IMR-90 (cell line): ENCODE measurements around the gene LRIT1. TPM values are rescaled to one million over a fixed set of nuclear protein-coding genes. Genes with fewer than 3 reads are reported as not detected.

Source experiments
- ATAC-seq: fragments of 200-7000 bp; cut with Tn5 transposase; 2 replicates; pipeline ENCODE4 v1.9.1; 2020; ENCODE audit warnings: low read depth, mild to moderate bottlenecking, moderate library complexity
- BruUV-seq: library from RNA; stranded (reverse); fragments of 400-500 nt; replicated peaks from 2 replicates; lab custom pipeline; 2021; lab: Mats Ljungman, UMichigan
- CTCF ChIA-PET: fragments of 300-600 bp; formaldehyde crosslinking; extraction: SDS; loops from one replicate; lab custom pipeline; 2021; ENCODE audit warnings: antibody characterized with exemption; lab: Yijun Ruan, JAX
- POLR2A ChIA-PET: fragments of 300-600 bp; sonication (Branson Sonifier 250); formaldehyde crosslinking; loops from one replicate; lab custom pipeline; 2022; ENCODE audit warnings: antibody characterized with exemption; ENCODE audit not compliant: unreplicated experiment; lab: Charles Lee
- DNase-seq: peaks from one replicate; pipeline ENCODE4 v3.0.0; 2013
- H2AFZ ChIP-seq: replicated peaks from 2 replicates; pipeline ENCODE3; 2013; ENCODE audit warnings: low read length, mild to moderate bottlenecking; ENCODE audit not compliant: poor library complexity
- H2AK5ac ChIP-seq: 2 replicates; pipeline ENCODE4 v1.6.1; 2013; ENCODE audit warnings: low read depth, low read length, inconsistent platforms
- H2AK9ac ChIP-seq: replicated peaks from 2 replicates; pipeline ENCODE3; 2013; ENCODE audit warnings: mild to moderate bottlenecking, low read depth, low read length, moderate library complexity; ENCODE audit not compliant: poor library complexity
- H2BK120ac ChIP-seq: 2 replicates; pipeline ENCODE4 v1.6.1; 2013; ENCODE audit warnings: low read depth, low read length, inconsistent platforms
- H2BK15ac ChIP-seq: 3 replicates; pipeline ENCODE4 v1.6.1; 2013; ENCODE audit warnings: low read depth, low read length, inconsistent platforms
- H2BK20ac ChIP-seq: 2 replicates; pipeline ENCODE4 v1.6.1; 2013; ENCODE audit warnings: low read depth, mild to moderate bottlenecking, inconsistent platforms, low read length, moderate library complexity
- H2BK5ac ChIP-seq: 2 replicates; pipeline ENCODE4 v1.6.1; 2013; ENCODE audit warnings: mild to moderate bottlenecking, low read depth, low read length, inconsistent platforms; ENCODE audit not compliant: poor library complexity, severe bottlenecking
- H3K14ac ChIP-seq: replicated peaks from 2 replicates; pipeline ENCODE4 v1.6.1; 2013; ENCODE audit warnings: low read depth, low read length, inconsistent platforms
- H3K18ac ChIP-seq: 2 replicates; pipeline ENCODE4 v1.6.1; 2013; ENCODE audit warnings: low read depth, low read length, control low read depth
- H3K23ac ChIP-seq: 2 replicates; pipeline ENCODE4 v1.6.1; 2013; ENCODE audit warnings: low read depth, low read length, inconsistent platforms
- H3K27ac ChIP-seq: 2 replicates; pipeline ENCODE4 v1.5.1; 2013; ENCODE audit warnings: mild to moderate bottlenecking, control low read depth, low read length; ENCODE audit not compliant: insufficient read depth
- H3K27me3 ChIP-seq: 2 replicates; pipeline ENCODE4 v1.6.1; 2013; ENCODE audit warnings: low read length; ENCODE audit not compliant: control insufficient read depth, insufficient read depth
- H3K36me3 ChIP-seq: 2 replicates; pipeline ENCODE4 v1.6.1; 2013; ENCODE audit warnings: low read length, mixed read lengths; ENCODE audit not compliant: control insufficient read depth, insufficient read depth
- H3K4ac ChIP-seq: 2 replicates; pipeline ENCODE4 v1.6.1; 2013; ENCODE audit warnings: low read depth, low read length, inconsistent platforms
- H3K4me1 ChIP-seq: 2 replicates; pipeline ENCODE4 v1.6.1; 2013; ENCODE audit warnings: low read length, mixed read lengths; ENCODE audit not compliant: control insufficient read depth, insufficient read depth
- H3K4me2 ChIP-seq: 2 replicates; pipeline ENCODE4 v1.6.1; 2013; ENCODE audit warnings: low read depth, mild to moderate bottlenecking, control low read depth, low read length, moderate library complexity
- H3K4me3 ChIP-seq: 2 replicates; pipeline ENCODE4 v1.5.1; 2013; ENCODE audit warnings: low read depth, mild to moderate bottlenecking, control low read depth, low read length, moderate library complexity; ENCODE audit not compliant: insufficient read depth
- H3K56ac ChIP-seq: 2 replicates; pipeline ENCODE4 v1.6.1; 2013; ENCODE audit warnings: low read length, inconsistent platforms; ENCODE audit not compliant: insufficient read depth; ENCODE audit errors: extremely low read depth
- H3K79me1 ChIP-seq, 2 experiments: 2 replicates each; pipeline ENCODE4 v1.6.1; 2013; ENCODE audit warnings: low read length in 2 of 2, inconsistent platforms in 1 of 2, low read depth in 1 of 2
- H3K9ac ChIP-seq: 2 replicates; pipeline ENCODE4 v1.6.1; 2013; ENCODE audit warnings: low read depth, low read length, control low read depth
- H3K9me1 ChIP-seq: 2 replicates; pipeline ENCODE4 v1.6.1; 2013; ENCODE audit warnings: low read length, inconsistent platforms; ENCODE audit not compliant: insufficient read depth
- H3K9me3 ChIP-seq: 2 replicates; pipeline ENCODE4 v1.6.1; 2013; ENCODE audit warnings: low read length; ENCODE audit not compliant: control insufficient read depth, insufficient read depth
- H4K20me1 ChIP-seq: 2 replicates; pipeline ENCODE4 v1.6.1; 2013; ENCODE audit warnings: low read length, inconsistent platforms; ENCODE audit not compliant: insufficient read depth
- H4K5ac ChIP-seq: 2 replicates; pipeline ENCODE4 v1.6.1; 2013; ENCODE audit warnings: mild to moderate bottlenecking, low read depth, low read length, control low read depth
- H4K8ac ChIP-seq, 2 experiments: 2 replicates each; pipeline ENCODE4 v1.6.1; 2013; ENCODE audit warnings: low read depth in 2 of 2, low read length in 2 of 2, control low read depth in 1 of 2, inconsistent platforms in 1 of 2
- H4K91ac ChIP-seq: 2 replicates; pipeline ENCODE4 v1.6.1; 2013; ENCODE audit warnings: low read depth, low read length, inconsistent platforms; ENCODE audit not compliant: insufficient read depth
- BHLHE40 ChIP-seq: fragments of 150-350 bp; IDR thresholded peaks from 2 replicates; pipeline ENCODE4 v1.6.1; 2016; ENCODE audit warnings: mild to moderate bottlenecking, low read depth, low read length
- CHD1 ChIP-seq: IDR thresholded peaks from 2 replicates; pipeline ENCODE4 v1.6.1; 2012; ENCODE audit warnings: low read depth, low read length, improper control_type of control experiment
- FOS ChIP-seq: fragments of 150-350 bp; IDR thresholded peaks from 2 replicates; pipeline ENCODE4 v1.6.1; 2016; ENCODE audit warnings: low read depth, low read length
- MAFK ChIP-seq: IDR thresholded peaks from 2 replicates; pipeline ENCODE4 v1.6.1; 2012; ENCODE audit warnings: low read depth, low read length, improper control_type of control experiment
- MAZ ChIP-seq: IDR thresholded peaks from 2 replicates; pipeline ENCODE4 v1.6.1; 2012; ENCODE audit warnings: low read depth, mild to moderate bottlenecking, low read length, improper control_type of control experiment, moderate library complexity, borderline replicate concordance
- MXI1 ChIP-seq: IDR thresholded peaks from 2 replicates; pipeline ENCODE4 v1.6.1; 2012; ENCODE audit warnings: low read depth, mild to moderate bottlenecking, low read length, moderate library complexity, borderline replicate concordance
- NFE2L2 ChIP-seq: fragments of 150-350 bp; IDR thresholded peaks from 2 replicates; pipeline ENCODE4 v1.6.1; 2016; ENCODE audit warnings: low read depth, mild to moderate bottlenecking, low read length
- POLR2A ChIP-seq: IDR thresholded peaks from 2 replicates; pipeline ENCODE4 v1.6.1; 2012; ENCODE audit warnings: mild to moderate bottlenecking, low read depth, low read length
- RAD21 ChIP-seq: IDR thresholded peaks from 2 replicates; pipeline ENCODE4 v1.6.1; 2012; ENCODE audit warnings: low read length, improper control_type of control experiment
- RCOR1 ChIP-seq: IDR thresholded peaks from 2 replicates; pipeline ENCODE4 v1.6.1; 2012; ENCODE audit warnings: mild to moderate bottlenecking, low read length, improper control_type of control experiment; ENCODE audit not compliant: insufficient replicate concordance
- RFX5 ChIP-seq: IDR thresholded peaks from 2 replicates; pipeline ENCODE4 v1.8.0; 2012; ENCODE audit warnings: low read depth, mild to moderate bottlenecking, low read length, moderate library complexity
- SMC3 ChIP-seq: fragments of 150-350 bp; IDR thresholded peaks from 2 replicates; pipeline ENCODE4 v1.6.1; 2016; ENCODE audit warnings: low read depth, mild to moderate bottlenecking, antibody characterized with exemption, low read length, moderate library complexity
- WGBS, 2 experiments: methylation state at CpG; one replicate each; pipeline versions ENCODE4 v1.1.5 to v1.1.7; 2013; ENCODE audit warnings: missing lambda C conversion rate in 2 of 2; ENCODE audit not compliant: insufficient read length in 1 of 2; ENCODE audit errors: extremely low coverage in 2 of 2; 5-methylcytosine and 5-hydroxymethylcytosine counted together
- dilution Hi-C: fragments of 300-500 bp; cut with HindIII; formaldehyde crosslinking; loops from one replicate; pipeline ENCODE4 v1.14.3; 2018; ENCODE audit warnings: low sequenced_read_pairs; ENCODE audit not compliant: unreplicated experiment
- in situ Hi-C: fragments of 300-500 bp; cut with MboI; formaldehyde crosslinking; loops from 3 replicates; pipeline ENCODE4 v1.14.3; 2019; ENCODE audit warnings: low sequenced_read_pairs, inconsistent platforms, mixed read lengths
- intact Hi-C: fragments of 100-400 bp; cut with micrococcal nuclease; formaldehyde crosslinking; loops from 2 replicates; pipeline ENCODE4 v1.10.0; 2022
- polyA plus RNA-seq, 3 experiments: library from polyadenylated mRNA; depleted of rRNA; stranded (reverse); fragments of >200 nt; gene quantifications; 2 replicates each; pipeline ENCODE4 v1.2.3, GENCODE V29; 2012; ENCODE audit warnings: low replicate concordance in 1 of 3
- total RNA-seq: library from RNA; depleted of rRNA; stranded (reverse); fragments of >200 nt; gene quantifications from 2 replicates; pipeline ENCODE4 v1.2.3, GENCODE V29; 2012
- TF ChIP-seq, protein P1 (sequence below): fragments of 150-350 bp; IDR thresholded peaks from 2 replicates; pipeline ENCODE4 v1.6.1; 2017; ENCODE audit warnings: mild to moderate bottlenecking, antibody characterized with exemption, low read length, low read depth
- TF ChIP-seq, protein P2 (sequence below): fragments of 150-350 bp; IDR thresholded peaks from 2 replicates; pipeline ENCODE4 v1.6.1; 2016; ENCODE audit warnings: low read depth, mild to moderate bottlenecking, low read length, moderate library complexity, borderline replicate concordance
- TF ChIP-seq, protein P3 (sequence below): conservative IDR thresholded peaks from 2 replicates; pipeline ENCODE4 v1.5.1; 2012; ENCODE audit warnings: mild to moderate bottlenecking, low read depth, low read length, improper control_type of control experiment

LRIT1 gene
- total and polyA plus RNA-seq, 2 of the 4 experiments (the other 2 are of a cell fraction), result not detected

DNA sequence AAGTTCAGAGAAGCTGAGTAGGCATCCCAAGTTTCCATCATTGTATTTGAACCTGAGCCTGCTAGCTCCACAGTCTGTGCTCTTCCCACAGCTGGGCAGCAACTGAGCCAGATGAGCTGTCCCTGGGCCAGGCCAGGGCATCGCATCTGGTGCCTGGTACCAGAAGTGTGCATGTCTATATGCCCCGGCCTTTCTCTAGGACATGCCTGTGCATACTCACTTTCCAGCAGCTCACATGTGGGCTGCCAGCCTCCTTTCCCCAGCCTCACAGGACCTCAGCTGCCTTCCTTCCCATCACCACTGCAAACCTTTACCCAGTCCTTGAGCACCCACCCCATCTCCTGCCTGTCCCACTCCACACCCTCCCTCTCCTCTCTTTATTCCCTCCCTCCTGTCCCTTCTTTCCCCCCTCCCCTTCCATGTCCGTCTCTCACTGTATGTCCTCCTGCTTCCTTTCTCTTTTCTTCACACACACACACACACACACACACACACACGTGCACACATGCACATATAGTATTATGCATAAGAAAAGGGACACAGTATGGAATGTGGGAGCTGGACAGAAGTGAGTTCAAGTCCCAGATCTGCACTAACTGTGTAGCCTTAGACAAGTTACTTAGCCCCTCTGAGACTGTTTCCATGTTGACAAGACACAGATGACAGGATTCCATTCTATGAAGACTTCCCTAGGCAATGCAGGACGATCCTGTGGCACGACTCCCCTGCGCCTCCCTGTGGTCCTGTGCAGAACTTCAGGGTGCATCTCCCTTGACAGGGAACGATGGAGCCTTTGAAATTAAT is 36.1 kb downstream of the LRIT1 start:
- Histone ChIP-seq H3K79me1 (no peaks in the 10 kb centered on the region), H3K18ac (no peak overlapping the region), H3K27me3 (peaks cover 5% of the 10 kb centered on the region), H2BK20ac (no peak overlapping the region), H3K27ac (no peak overlapping the region), H3K56ac (no peak overlapping the region), H3K4me3 (no peak overlapping the region), H4K20me1 (no peaks in the 10 kb centered on the region), H3K4me1 (no peaks in the 10 kb centered on the region), H4K5ac (no peak overlapping the region), H4K91ac (no peak overlapping the region), H2BK5ac (no peak overlapping the region), H3K23ac (no peak overlapping the region), H3K36me3 (no peaks in the 10 kb centered on the region), H2BK120ac (no peak overlapping the region), H2AFZ (no peak overlapping the region), H3K9me1 (no peaks in the 10 kb centered on the region), H3K4me2 (no peak overlapping the region), H2AK9ac (no peak overlapping the region), H3K14ac (no peak overlapping the region), H3K4ac (no peak overlapping the region), H3K9ac (no peak overlapping the region), H2BK15ac (no peak overlapping the region), H3K9me3 (no peaks in the 10 kb centered on the region), H2AK5ac (no peak overlapping the region), H4K8ac (no peak overlapping the region)
- DNase-seq, result peak; percentile 18
- dilution Hi-C loops, result no loop called here
- no TSS peak for BruUV-seq
- WGBS, 2 experiments, result 25% methylated on average over 4 of the region's 8 CpGs; no CpG with 5 or more reads in 1 of the 2 experiments
- peak; percentile 92 for ATAC-seq
- intact Hi-C loops, result loop anchor here (5.0 kb wide), 1 partner anchor 58 kb away; no protein-coding TSS in a partner anchor
- CTCF ChIA-PET, result interaction anchor here (0.6 kb wide), 1 partner anchor 22 kb away, joined by 6 read pairs; no protein-coding TSS in a partner anchor
- in situ Hi-C loops, result no loop called here
- POLR2A ChIA-PET, result no interaction called here
- TF ChIP-seq POLR2A (no peak), CHD1 (no peak), MAFK (no peak), RCOR1 (no peak), RFX5 (no peak), MAZ (no peak), FOS (no peak), MXI1 (no peak), SMC3 (peak; percentile 51), BHLHE40 (no peak), RAD21 (peak; percentile 55), NFE2L2 (no peak)
- TF ChIP-seq, protein P1, sequence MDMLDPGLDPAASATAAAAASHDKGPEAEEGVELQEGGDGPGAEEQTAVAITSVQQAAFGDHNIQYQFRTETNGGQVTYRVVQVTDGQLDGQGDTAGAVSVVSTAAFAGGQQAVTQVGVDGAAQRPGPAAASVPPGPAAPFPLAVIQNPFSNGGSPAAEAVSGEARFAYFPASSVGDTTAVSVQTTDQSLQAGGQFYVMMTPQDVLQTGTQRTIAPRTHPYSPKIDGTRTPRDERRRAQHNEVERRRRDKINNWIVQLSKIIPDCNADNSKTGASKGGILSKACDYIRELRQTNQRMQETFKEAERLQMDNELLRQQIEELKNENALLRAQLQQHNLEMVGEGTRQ, result no peak
- TF ChIP-seq, protein P2, sequence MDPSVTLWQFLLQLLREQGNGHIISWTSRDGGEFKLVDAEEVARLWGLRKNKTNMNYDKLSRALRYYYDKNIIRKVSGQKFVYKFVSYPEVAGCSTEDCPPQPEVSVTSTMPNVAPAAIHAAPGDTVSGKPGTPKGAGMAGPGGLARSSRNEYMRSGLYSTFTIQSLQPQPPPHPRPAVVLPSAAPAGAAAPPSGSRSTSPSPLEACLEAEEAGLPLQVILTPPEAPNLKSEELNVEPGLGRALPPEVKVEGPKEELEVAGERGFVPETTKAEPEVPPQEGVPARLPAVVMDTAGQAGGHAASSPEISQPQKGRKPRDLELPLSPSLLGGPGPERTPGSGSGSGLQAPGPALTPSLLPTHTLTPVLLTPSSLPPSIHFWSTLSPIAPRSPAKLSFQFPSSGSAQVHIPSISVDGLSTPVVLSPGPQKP, result no peak
- TF ChIP-seq, protein P3, sequence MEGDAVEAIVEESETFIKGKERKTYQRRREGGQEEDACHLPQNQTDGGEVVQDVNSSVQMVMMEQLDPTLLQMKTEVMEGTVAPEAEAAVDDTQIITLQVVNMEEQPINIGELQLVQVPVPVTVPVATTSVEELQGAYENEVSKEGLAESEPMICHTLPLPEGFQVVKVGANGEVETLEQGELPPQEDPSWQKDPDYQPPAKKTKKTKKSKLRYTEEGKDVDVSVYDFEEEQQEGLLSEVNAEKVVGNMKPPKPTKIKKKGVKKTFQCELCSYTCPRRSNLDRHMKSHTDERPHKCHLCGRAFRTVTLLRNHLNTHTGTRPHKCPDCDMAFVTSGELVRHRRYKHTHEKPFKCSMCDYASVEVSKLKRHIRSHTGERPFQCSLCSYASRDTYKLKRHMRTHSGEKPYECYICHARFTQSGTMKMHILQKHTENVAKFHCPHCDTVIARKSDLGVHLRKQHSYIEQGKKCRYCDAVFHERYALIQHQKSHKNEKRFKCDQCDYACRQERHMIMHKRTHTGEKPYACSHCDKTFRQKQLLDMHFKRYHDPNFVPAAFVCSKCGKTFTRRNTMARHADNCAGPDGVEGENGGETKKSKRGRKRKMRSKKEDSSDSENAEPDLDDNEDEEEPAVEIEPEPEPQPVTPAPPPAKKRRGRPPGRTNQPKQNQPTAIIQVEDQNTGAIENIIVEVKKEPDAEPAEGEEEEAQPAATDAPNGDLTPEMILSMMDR, result peak; percentile 55
